Uterus (tissue), 2 donors: ENCODE data around the gene VANGL1.

Source experiments
- POLR2A ChIP-seq, 2 donors: fragments of 450-650 bp; IDR thresholded peaks; one replicate each; pipeline ENCODE4 v1.6.1; 2016; ENCODE audit warnings: antibody characterized with exemption in 2 of 2, mild to moderate bottlenecking in 1 of 2, moderate library complexity in 1 of 2
- TF ChIP-seq, protein P1 (sequence below), 4 experiments: fragments of 200-600 bp in 2 of 4; fragments of 450-650 bp in 2 of 4; sonication (generic) in 2 of 4; IDR thresholded peaks; one replicate each; pipeline ENCODE4 v1.5.1; 2016 to 2019; ENCODE audit warnings: antibody characterized with exemption in 4 of 4, mild to moderate bottlenecking in 2 of 4, moderate library complexity in 1 of 4

DNA sequence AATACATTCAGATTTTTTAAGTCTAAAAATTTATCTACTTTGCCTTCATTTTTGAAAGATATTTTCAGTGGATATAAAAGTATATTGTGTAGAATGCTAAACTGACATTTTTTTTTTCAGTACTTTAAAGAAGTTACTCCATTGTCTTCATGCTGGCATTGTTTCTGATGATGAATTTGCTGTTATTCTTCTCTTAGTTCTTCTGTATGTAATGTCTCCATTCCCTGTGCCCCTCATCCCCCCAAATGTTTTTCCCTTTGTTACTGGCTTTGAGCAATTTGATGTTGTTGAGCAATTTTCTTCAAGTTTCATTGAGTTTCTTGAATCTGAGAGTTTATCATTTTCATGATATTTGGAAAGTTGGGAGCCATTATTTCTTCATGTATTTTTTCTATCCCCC, 20.8 kb upstream of the VANGL1 start:
- TF ChIP-seq, protein P1, sequence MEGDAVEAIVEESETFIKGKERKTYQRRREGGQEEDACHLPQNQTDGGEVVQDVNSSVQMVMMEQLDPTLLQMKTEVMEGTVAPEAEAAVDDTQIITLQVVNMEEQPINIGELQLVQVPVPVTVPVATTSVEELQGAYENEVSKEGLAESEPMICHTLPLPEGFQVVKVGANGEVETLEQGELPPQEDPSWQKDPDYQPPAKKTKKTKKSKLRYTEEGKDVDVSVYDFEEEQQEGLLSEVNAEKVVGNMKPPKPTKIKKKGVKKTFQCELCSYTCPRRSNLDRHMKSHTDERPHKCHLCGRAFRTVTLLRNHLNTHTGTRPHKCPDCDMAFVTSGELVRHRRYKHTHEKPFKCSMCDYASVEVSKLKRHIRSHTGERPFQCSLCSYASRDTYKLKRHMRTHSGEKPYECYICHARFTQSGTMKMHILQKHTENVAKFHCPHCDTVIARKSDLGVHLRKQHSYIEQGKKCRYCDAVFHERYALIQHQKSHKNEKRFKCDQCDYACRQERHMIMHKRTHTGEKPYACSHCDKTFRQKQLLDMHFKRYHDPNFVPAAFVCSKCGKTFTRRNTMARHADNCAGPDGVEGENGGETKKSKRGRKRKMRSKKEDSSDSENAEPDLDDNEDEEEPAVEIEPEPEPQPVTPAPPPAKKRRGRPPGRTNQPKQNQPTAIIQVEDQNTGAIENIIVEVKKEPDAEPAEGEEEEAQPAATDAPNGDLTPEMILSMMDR (IDR thresholded peaks at IDR 0.05), result no peak
- no peak for TF ChIP-seq POLR2A (IDR thresholded peaks at IDR 0.05)
